K562 (cell line): ENCODE data around the gene CFAP20DC. TPM values are rescaled to one million over a fixed set of nuclear protein-coding genes. Genes with fewer than 3 reads are reported as not detected.

Experiments used
- EGR1 ChIP-seq: fragments of 450-650 bp; conservative IDR thresholded peaks from 2 replicates; pipeline ENCODE4 v1.6.1; 2017; ENCODE audit warnings: mild to moderate bottlenecking
- NKRF ChIP-seq: fragments of 450-650 bp; IDR thresholded peaks from 2 replicates; pipeline ENCODE4 v1.6.1; 2016; ENCODE audit warnings: borderline replicate concordance
- PHF8 ChIP-seq: fragments of 200-600 bp; sonication (generic); IDR thresholded peaks from 2 replicates; pipeline ENCODE4 v1.6.1; 2012; ENCODE audit warnings: mixed run types, mild to moderate bottlenecking, inconsistent platforms, low read length, moderate library complexity, borderline replicate concordance
- SMAD4 ChIP-seq: fragments of 250-450 bp; sonication (Bioruptor Pico); conservative IDR thresholded peaks from 2 replicates; pipeline ENCODE4 v1.8.0; 2021; ENCODE audit warnings: inconsistent platforms, mild to moderate bottlenecking, moderate library complexity
- SUPT5H ChIP-seq: fragments of 450-650 bp; IDR thresholded peaks from 2 replicates; pipeline ENCODE4 v1.6.1; 2016
- TAF1 ChIP-seq: IDR thresholded peaks from 2 replicates; pipeline ENCODE4 v1.6.1; 2011; ENCODE audit warnings: mild to moderate bottlenecking, low read length, moderate library complexity; ENCODE audit not compliant: insufficient read depth, control insufficient read depth, severe bottlenecking; ENCODE audit errors: extremely low read depth
- TAF9B ChIP-seq: fragments of 450-650 bp; IDR thresholded peaks from 2 replicates; pipeline ENCODE4 v1.6.1; 2018; ENCODE audit warnings: mild to moderate bottlenecking; ENCODE audit not compliant: partially characterized antibody
- ZFX ChIP-seq: sonication (generic); formaldehyde crosslinking; IDR thresholded peaks from 2 replicates; pipeline ENCODE4 v1.8.0; 2022; ENCODE audit warnings: mild to moderate bottlenecking, missing genetic modification reagents, moderate library complexity
- polyA plus RNA-seq, 8 experiments: library from polyadenylated mRNA; depleted of rRNA in 4 of 8; stranded (reverse) in 5 of 8; unstranded in 3 of 8; fragments of >200 nt; fragmentation: Nextera tagmentation in 2 of 8; fragmentation: Illumina TruSeq in 1 of 8; extraction: Ambion mirVana in 2 of 8; extraction: Trizol in 1 of 8; gene quantifications; 2 replicates each; pipeline versions ENCODE4 v1.2.1 to v1.2.3, GENCODE V29; 2011 to 2014; ENCODE audit warnings: inconsistent platforms in 1 of 8, missing spikeins in 1 of 8
- total RNA-seq, 7 experiments: library from RNA; depleted of rRNA in 6 of 7; stranded (reverse); fragments of >200 nt in 6 of 7; fragmentation: Illumina TruSeq in 2 of 7; extraction: Trizol in 2 of 7; gene quantifications; 2 replicates each; pipeline versions ENCODE4 v1.2.1 to v1.2.3, GENCODE V29; 2011 to 2021; ENCODE audit warnings: low replicate concordance in 1 of 7

CFAP20DC gene
- total and polyA plus RNA-seq, 9 of the 15 experiments (the other 6 are each of a cell fraction or from before 2014, with no cell fraction given), result 1.6 to 5.9 (median 4.6) TPM

GRCh38 chr3:58842050-58842747 is 207.6 kb downstream of the CFAP20DC start (continued):
- TF ChIP-seq TAF1 (peak; percentile 42), NKRF (0 out of 2 replicates have a peak, but pooled peaks have one; percentile 24), ZFX (peak; percentile 28; the same call in 1 of the 2 replicates), PHF8 (peak; percentile 22; the same call in 1 of the 2 replicates), SMAD4 (CRISPR knock-in tag) (peak; percentile 45; the same call in 1 of the 2 replicates), SUPT5H (peak; percentile 46; the same call in 1 of the 2 replicates), EGR1 (peak; percentile 36; the same call in 1 of the 2 replicates), TAF9B (peak; percentile 65)
- TF ChIP-seq, all 486 proteins: peak for 25; not testable (repeated sequence) for 461
